B cell (primary cell): ENCODE measurements around the gene RNF181. TPM values are rescaled to one million over a fixed set of nuclear protein-coding genes. Genes with fewer than 3 reads are reported as not detected.

Experiments
- ATAC-seq: fragments of 200-7000 bp; cut with Tn5 transposase; one replicate; pipeline ENCODE4 v1.10.0; 2021; ENCODE audit warnings: low read depth, mild to moderate bottlenecking, moderate number of reproducible peaks, moderate library complexity
- CTCF ChIA-PET: fragments of 350-600 bp; sonication (Branson Sonifier 250); formaldehyde crosslinking; loops from one replicate; lab custom pipeline; 2021; ENCODE audit warnings: antibody characterized with exemption, inconsistent platforms; lab: Charles Lee
- POLR2A ChIA-PET: fragments of 350-600 bp; sonication (Branson Sonifier 250); formaldehyde crosslinking; loops from one replicate; lab custom pipeline; 2021; ENCODE audit warnings: antibody characterized with exemption; lab: Charles Lee
- DNase-seq: peaks from one replicate; pipeline ENCODE4 v3.0.0; 2013
- H2AFZ ChIP-seq: 2 replicates; pipeline ENCODE4 v1.6.1; 2012; ENCODE audit warnings: mild to moderate bottlenecking, low read depth, low read length; ENCODE audit not compliant: insufficient read depth, poor library complexity, severe bottlenecking
- H3K27ac ChIP-seq, 2 donors: 1 replicate in 1 of 2; 2 replicates in 1 of 2; pipeline ENCODE4 v1.5.1; 2012 to 2013; ENCODE audit warnings: low read length in 2 of 2, mild to moderate bottlenecking in 2 of 2, moderate library complexity in 1 of 2
- H3K27me3 ChIP-seq, 4 experiments: fragments of 200-600 bp in 1 of 4; sonication (generic) in 1 of 4; replicated peaks in 1 of 4; 1 replicate in 2 of 4; 2 replicates in 2 of 4; pipeline versions ENCODE4 v1.6.1 to v1.7.0; 2013 to 2016; ENCODE audit warnings: low read length in 3 of 4, mild to moderate bottlenecking in 2 of 4, mixed read lengths in 1 of 4, moderate library complexity in 1 of 4; ENCODE audit not compliant: insufficient read depth in 4 of 4, control insufficient read depth in 3 of 4; ENCODE audit errors: control extremely low read depth in 1 of 4
- H3K36me3 ChIP-seq, 2 experiments: replicated peaks in 1 of 2; 1 replicate in 1 of 2; 2 replicates in 1 of 2; pipeline versions ENCODE4 v1.6.1 to v1.7.1; 2013; ENCODE audit warnings: low read length in 1 of 2; ENCODE audit not compliant: insufficient read depth in 2 of 2, control insufficient read depth in 1 of 2; ENCODE audit errors: control extremely low read depth in 1 of 2, extremely low read depth in 1 of 2
- H3K4me1 ChIP-seq, 2 donors: fragments of 200-600 bp in 1 of 2; sonication (generic) in 1 of 2; 1 replicate in 1 of 2; 2 replicates in 1 of 2; pipeline versions ENCODE4 v1.5.1 to v1.6.1; 2013 to 2017; ENCODE audit warnings: low read length in 2 of 2; ENCODE audit not compliant: control insufficient read depth in 2 of 2, insufficient read depth in 2 of 2
- H3K4me2 ChIP-seq: replicated peaks from 2 replicates; pipeline ENCODE3; 2012; ENCODE audit warnings: mild to moderate bottlenecking, low read depth, low read length; ENCODE audit not compliant: poor library complexity, severe bottlenecking
- H3K4me3 ChIP-seq, 5 experiments: fragments of 200-600 bp in 1 of 5; sonication (generic) in 1 of 5; 1 replicate in 3 of 5; 2 replicates in 2 of 5; pipeline versions ENCODE4 v1.5.1 to v1.7.0; 2011 to 2016; ENCODE audit warnings: low read length in 4 of 5, mild to moderate bottlenecking in 4 of 5, low read depth in 2 of 5, control low read depth in 1 of 5, moderate library complexity in 1 of 5; ENCODE audit not compliant: insufficient read depth in 1 of 5; ENCODE audit errors: control extremely low read depth in 1 of 5, extremely low read depth in 1 of 5
- H3K79me2 ChIP-seq: fragments of 200-600 bp; sonication (generic); one replicate; pipeline ENCODE4 v1.6.0; 2016; ENCODE audit warnings: low read length; ENCODE audit not compliant: control insufficient read depth, insufficient read depth
- H3K9ac ChIP-seq: fragments of 200-600 bp; sonication (generic); 2 replicates; pipeline ENCODE4 v1.6.1; 2017; ENCODE audit warnings: mild to moderate bottlenecking, low read length, moderate library complexity
- H3K9me3 ChIP-seq, 3 donors: one replicate each; pipeline versions ENCODE4 v1.6.1 to v1.7.1; 2013; ENCODE audit warnings: low read length in 2 of 3; ENCODE audit not compliant: control insufficient read depth in 2 of 3, insufficient read depth in 1 of 3; ENCODE audit errors: control extremely low read depth in 1 of 3
- H4K20me1 ChIP-seq: 2 replicates; pipeline ENCODE4 v1.6.0; 2012; ENCODE audit warnings: mild to moderate bottlenecking, low read length; ENCODE audit not compliant: insufficient read depth, control insufficient read depth, poor library complexity, severe bottlenecking
- H3K27ac Mint-ChIP-seq: one replicate; pipeline ENCODE4 v1.8.0; 2021; ENCODE audit warnings: mixed read lengths
- H3K27me3 Mint-ChIP-seq: one replicate; pipeline ENCODE4 v1.8.0; 2021; ENCODE audit warnings: mixed read lengths
- H3K4me1 Mint-ChIP-seq: one replicate; pipeline ENCODE4 v1.8.0; 2021; ENCODE audit warnings: mixed read lengths
- H3K4me3 Mint-ChIP-seq: one replicate; pipeline ENCODE4 v1.8.0; 2021; ENCODE audit warnings: mixed read lengths
- H3K9me3 Mint-ChIP-seq: one replicate; pipeline ENCODE4 v1.8.0; 2022; ENCODE audit warnings: mixed read lengths; ENCODE audit not compliant: insufficient read depth
- CTCF ChIP-seq: fragments of 200-600 bp; IDR thresholded peaks from one replicate; pipeline ENCODE4 v1.8.0; 2022; ENCODE audit warnings: antibody characterized with exemption, mild to moderate bottlenecking
- EZH2 ChIP-seq: IDR thresholded peaks from 2 replicates; pipeline ENCODE4 v1.6.1; 2012; ENCODE audit warnings: borderline replicate concordance, low read depth, mild to moderate bottlenecking, moderate library complexity, low read length; ENCODE audit not compliant: insufficient read depth, poor library complexity, severe bottlenecking
- WGBS: methylation state at CpG from one replicate; pipeline ENCODE4 v1.1.5; 2013; ENCODE audit warnings: missing lambda C conversion rate; ENCODE audit not compliant: insufficient coverage; 5-methylcytosine and 5-hydroxymethylcytosine counted together
- intact Hi-C: fragments of 100-400 bp; cut with micrococcal nuclease; formaldehyde crosslinking; loops from one replicate; pipeline ENCODE4 v1.10.0; 2022
- polyA plus RNA-seq: library from polyadenylated mRNA; depleted of rRNA; stranded (reverse); fragments of >200 nt; gene quantifications from 2 replicates; pipeline ENCODE4 v1.2.3, GENCODE V29; 2012
- small RNA-seq: library from RNA; depleted of rRNA; stranded (forward); fragments of <200 nt; gene quantifications from one replicate; pipeline ENCODE3, GENCODE V24; 2012; ENCODE audit warnings: low replicate concordance, low read depth; ENCODE audit not compliant: insufficient read length
- total RNA-seq, 2 donors: library from RNA; stranded (reverse); fragments of 120-200 nt in 1 of 2; gene quantifications; 1 replicate in 1 of 2; 2 replicates in 1 of 2; pipeline versions ENCODE4 v1.2.3 to v1.2.4, GENCODE V29; 2013 to 2022

RNF181 gene
- total and polyA plus RNA-seq, 2 donors (not counting 1 experiment from before 2014, with no cell fraction given) = 76.6 to 151 TPM

- H3K9me3 Mint-ChIP-seq = no peaks in the 10 kb centered on the region
- no peaks in the 10 kb centered on the region for H3K27me3 Mint-ChIP-seq
- TF ChIP-seq CTCF = no peak
- TF ChIP-seq EZH2 = no peak
- POLR2A ChIA-PET = no interaction called here
- H3K27me3 ChIP-seq = no peaks in the 10 kb centered on the region
- intact Hi-C loops = loop anchor here (2.0 kb wide), 1 partner anchor 29 kb away; the partner anchor contains the start of gene USP39
- H3K27ac ChIP-seq = no peak overlapping the region
- no peak overlapping the region for H3K4me2 ChIP-seq
- H3K36me3 ChIP-seq = peaks cover 10 to 92% of the 10 kb centered on the region in 2 experiments
- no peak for DNase-seq
- no peak overlapping the region for H3K9ac ChIP-seq
- peaks cover 18 to 26% of the 10 kb centered on the region in 2 donors for H3K4me1 ChIP-seq
- peaks cover 22% of the 10 kb centered on the region for H3K4me1 Mint-ChIP-seq
- H3K27ac Mint-ChIP-seq = no peak overlapping the region
- ATAC-seq = no peak
- H3K4me3 Mint-ChIP-seq = no peak overlapping the region
- WGBS = no CpG with 5 or more reads among the region's 2 CpGs
- H2AFZ ChIP-seq = no peak overlapping the region
- peaks cover 7% of the 10 kb centered on the region for H3K79me2 ChIP-seq
- H4K20me1 ChIP-seq = peaks cover 29% of the 10 kb centered on the region
- CTCF ChIA-PET = interaction anchor here (0.6 to 4.1 kb wide), 3 partner anchors 10 to 238 kb away, joined by 3 to 22 read pairs (median 10); no protein-coding TSS in a partner anchor
- H3K4me3 ChIP-seq = no peak overlapping the region
- no peaks in the 10 kb centered on the region for H3K9me3 ChIP-seq
Measured at GRCh38 chr2:85646166-85646565, 50.6 kb downstream of the RNF181 start.

Small RNA genes within 50 kb of the gene (small RNA-seq; reads per million reads assigned to genes)
- gene RN7SL126P = not detected

Other genes with a start within 250 kb of the RNF181 start
- 23.8 and 28.1 TPM in 2 replicates for gene RETSAT, start 241.2 kb upstream of the RNF181 start, total RNA-seq
- 9.9 and 13.0 TPM in 2 replicates for gene RETSAT, start 241.2 kb upstream of the RNF181 start, polyA plus RNA-seq
- gene ELMOD3, start 241.0 kb upstream of the RNF181 start, total RNA-seq = 34.0 and 34.3 TPM in 2 replicates
- gene ELMOD3, start 241.0 kb upstream of the RNF181 start, polyA plus RNA-seq = 51.8 and 57.6 TPM in 2 replicates
- gene CAPG, start 185.4 kb upstream of the RNF181 start, total RNA-seq = 179 and 210 TPM in 2 replicates
- gene CAPG, start 185.4 kb upstream of the RNF181 start, polyA plus RNA-seq = 133 and 158 TPM in 2 replicates
- gene SH2D6, start 177.0 kb upstream of the RNF181 start, total RNA-seq = 1.1 and 1.6 TPM in 2 replicates
- 0.27 TPM in 1 of 2 replicates, not detected in the other for gene SH2D6, start 177.0 kb upstream of the RNF181 start, polyA plus RNA-seq
- gene MAT2A, start 56.6 kb upstream of the RNF181 start, total RNA-seq = 177 and 190 TPM in 2 replicates
- 130 and 133 TPM in 2 replicates for gene MAT2A, start 56.6 kb upstream of the RNF181 start, polyA plus RNA-seq
- 33.0 and 36.8 TPM in 2 replicates for gene GGCX, start 34.3 kb upstream of the RNF181 start, total RNA-seq
- 23.5 and 28.8 TPM in 2 replicates for gene GGCX, start 34.3 kb upstream of the RNF181 start, polyA plus RNA-seq
- 73.1 and 73.8 TPM in 2 replicates for gene VAMP8, start 18.2 kb upstream of the RNF181 start, total RNA-seq
- 68.7 and 96.6 TPM in 2 replicates for gene VAMP8, start 18.2 kb upstream of the RNF181 start, polyA plus RNA-seq
- gene VAMP5, start 11.3 kb upstream of the RNF181 start, total RNA-seq = 10.9 and 16.9 TPM in 2 replicates
- 18.0 and 28.6 TPM in 2 replicates for gene VAMP5, start 11.3 kb upstream of the RNF181 start, polyA plus RNA-seq
- gene TMEM150A, start 7.0 kb downstream of the RNF181 start, total RNA-seq = 23.0 and 23.1 TPM in 2 replicates
- gene TMEM150A, start 7.0 kb downstream of the RNF181 start, polyA plus RNA-seq = 18.3 and 26.4 TPM in 2 replicates
- 82.4 and 90.1 TPM in 2 replicates for gene C2orf68, start 16.3 kb downstream of the RNF181 start, total RNA-seq
- gene C2orf68, start 16.3 kb downstream of the RNF181 start, polyA plus RNA-seq = 24.9 and 30.5 TPM in 2 replicates
- 51.5 and 57.2 TPM in 2 replicates for gene USP39, start 20.4 kb downstream of the RNF181 start, total RNA-seq
- 61.1 and 67.1 TPM in 2 replicates for gene USP39, start 20.4 kb downstream of the RNF181 start, polyA plus RNA-seq
- gene SFTPB, start 72.5 kb downstream of the RNF181 start, total RNA-seq = not detected in 2 replicates
- gene SFTPB, start 72.5 kb downstream of the RNF181 start, polyA plus RNA-seq = not detected in 2 replicates
- gene GNLY, start 98.6 kb downstream of the RNF181 start, total RNA-seq = 4.2 and 4.3 TPM in 2 replicates
- 3.9 and 18.1 TPM in 2 replicates for gene GNLY, start 98.6 kb downstream of the RNF181 start, polyA plus RNA-seq
- gene ATOH8, start 158.2 kb downstream of the RNF181 start, total RNA-seq = not detected in 2 replicates
- not detected in 2 replicates for gene ATOH8, start 158.2 kb downstream of the RNF181 start, polyA plus RNA-seq